ENCODE measurements around the gene DISP3.

DNA sequence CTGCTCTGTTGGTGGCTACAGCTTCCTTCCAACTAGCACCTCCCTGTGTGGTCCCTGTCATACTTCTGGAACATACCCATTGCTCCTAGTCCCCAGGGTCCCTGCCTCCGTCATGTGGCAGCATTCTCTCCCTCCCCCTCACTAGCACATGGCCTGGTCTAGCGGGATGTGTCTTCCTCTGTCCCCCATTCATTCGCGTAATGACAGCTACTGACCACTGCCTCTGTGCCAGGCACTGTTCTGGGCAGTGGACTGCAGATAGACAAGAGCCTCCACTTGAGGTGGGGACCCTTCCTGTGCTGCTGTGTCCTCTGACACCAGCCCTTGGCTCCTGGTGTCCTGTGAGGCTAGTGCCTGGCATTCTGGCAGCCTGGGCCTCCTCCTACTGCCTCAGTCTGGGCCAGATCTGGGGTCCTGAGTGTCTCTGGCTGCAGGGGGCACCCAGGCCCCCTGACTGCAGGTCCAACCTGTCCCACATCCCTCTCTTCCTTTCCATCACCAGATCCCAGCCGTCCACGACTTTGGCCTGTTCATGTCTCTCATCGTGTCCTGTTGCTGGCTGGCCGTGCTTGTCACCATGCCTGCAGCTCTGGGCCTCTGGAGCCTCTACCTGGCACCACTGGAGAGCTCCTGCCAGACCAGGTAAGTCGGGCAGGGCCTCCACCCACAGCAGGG is 38.1 kb downstream of the DISP3 start:
- no peak for TF ChIP-seq POLR2A (IDR thresholded peaks at IDR 0.05)
- TF ChIP-seq POLR2AphosphoS5 (IDR thresholded peaks at IDR 0.05): no peak
- TF ChIP-seq, protein P1, sequence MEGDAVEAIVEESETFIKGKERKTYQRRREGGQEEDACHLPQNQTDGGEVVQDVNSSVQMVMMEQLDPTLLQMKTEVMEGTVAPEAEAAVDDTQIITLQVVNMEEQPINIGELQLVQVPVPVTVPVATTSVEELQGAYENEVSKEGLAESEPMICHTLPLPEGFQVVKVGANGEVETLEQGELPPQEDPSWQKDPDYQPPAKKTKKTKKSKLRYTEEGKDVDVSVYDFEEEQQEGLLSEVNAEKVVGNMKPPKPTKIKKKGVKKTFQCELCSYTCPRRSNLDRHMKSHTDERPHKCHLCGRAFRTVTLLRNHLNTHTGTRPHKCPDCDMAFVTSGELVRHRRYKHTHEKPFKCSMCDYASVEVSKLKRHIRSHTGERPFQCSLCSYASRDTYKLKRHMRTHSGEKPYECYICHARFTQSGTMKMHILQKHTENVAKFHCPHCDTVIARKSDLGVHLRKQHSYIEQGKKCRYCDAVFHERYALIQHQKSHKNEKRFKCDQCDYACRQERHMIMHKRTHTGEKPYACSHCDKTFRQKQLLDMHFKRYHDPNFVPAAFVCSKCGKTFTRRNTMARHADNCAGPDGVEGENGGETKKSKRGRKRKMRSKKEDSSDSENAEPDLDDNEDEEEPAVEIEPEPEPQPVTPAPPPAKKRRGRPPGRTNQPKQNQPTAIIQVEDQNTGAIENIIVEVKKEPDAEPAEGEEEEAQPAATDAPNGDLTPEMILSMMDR (IDR thresholded peaks at IDR 0.05): no peak
- TF ChIP-seq EP300 (IDR thresholded peaks at IDR 0.05): no peak
